Hepatocyte (in vitro differentiated cells): ENCODE data around the gene IFT22.

Experiments used
- EZH2 ChIP-seq: fragments of 200-600 bp; sonication (generic); IDR thresholded peaks from 2 replicates; pipeline ENCODE4 v1.6.1; 2016; ENCODE audit warnings: antibody characterized with exemption, mild to moderate bottlenecking, borderline replicate concordance
- EZH2phosphoT487 ChIP-seq: fragments of 200-600 bp; sonication (generic); IDR thresholded peaks from one replicate; pipeline ENCODE4 v1.6.1; 2018; ENCODE audit warnings: antibody characterized with exemption, mild to moderate bottlenecking, low read depth, moderate library complexity; ENCODE audit not compliant: unreplicated experiment, severe bottlenecking
- TF ChIP-seq, protein P1 (sequence below): fragments of 200-600 bp; sonication (generic); IDR thresholded peaks from 2 replicates; pipeline ENCODE4 v1.5.1; 2016; ENCODE audit warnings: antibody characterized with exemption, mild to moderate bottlenecking; ENCODE audit not compliant: poor library complexity

DNA sequence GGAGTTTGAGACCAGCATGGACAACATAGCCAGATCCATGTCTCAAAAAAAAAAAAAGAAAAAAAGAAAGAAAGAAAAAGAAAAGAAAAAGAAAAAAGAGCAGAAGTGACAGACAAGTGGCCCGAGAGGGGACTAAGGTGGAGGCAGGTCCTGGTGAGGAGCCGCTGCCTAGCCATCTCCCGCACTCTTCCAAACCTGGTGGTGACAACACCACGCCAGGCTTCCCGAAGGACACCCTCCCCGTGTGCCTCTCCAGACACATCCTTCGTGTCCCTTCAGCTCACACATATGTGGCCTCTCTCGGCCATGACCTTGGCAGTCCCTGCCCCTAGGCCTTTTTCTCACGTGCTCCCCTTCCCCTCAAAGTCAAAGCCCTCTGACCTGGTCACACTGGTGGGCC lies 36.4 kb downstream of the IFT22 start:
- TF ChIP-seq, protein P1, sequence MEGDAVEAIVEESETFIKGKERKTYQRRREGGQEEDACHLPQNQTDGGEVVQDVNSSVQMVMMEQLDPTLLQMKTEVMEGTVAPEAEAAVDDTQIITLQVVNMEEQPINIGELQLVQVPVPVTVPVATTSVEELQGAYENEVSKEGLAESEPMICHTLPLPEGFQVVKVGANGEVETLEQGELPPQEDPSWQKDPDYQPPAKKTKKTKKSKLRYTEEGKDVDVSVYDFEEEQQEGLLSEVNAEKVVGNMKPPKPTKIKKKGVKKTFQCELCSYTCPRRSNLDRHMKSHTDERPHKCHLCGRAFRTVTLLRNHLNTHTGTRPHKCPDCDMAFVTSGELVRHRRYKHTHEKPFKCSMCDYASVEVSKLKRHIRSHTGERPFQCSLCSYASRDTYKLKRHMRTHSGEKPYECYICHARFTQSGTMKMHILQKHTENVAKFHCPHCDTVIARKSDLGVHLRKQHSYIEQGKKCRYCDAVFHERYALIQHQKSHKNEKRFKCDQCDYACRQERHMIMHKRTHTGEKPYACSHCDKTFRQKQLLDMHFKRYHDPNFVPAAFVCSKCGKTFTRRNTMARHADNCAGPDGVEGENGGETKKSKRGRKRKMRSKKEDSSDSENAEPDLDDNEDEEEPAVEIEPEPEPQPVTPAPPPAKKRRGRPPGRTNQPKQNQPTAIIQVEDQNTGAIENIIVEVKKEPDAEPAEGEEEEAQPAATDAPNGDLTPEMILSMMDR: no peak
- TF ChIP-seq EZH2 (no peak), EZH2phosphoT487 (no peak)
